Fibroblast of villous mesenchyme (primary cell): ENCODE data around the gene HDAC9. TPM values are rescaled to one million over a fixed set of nuclear protein-coding genes. Genes with fewer than 3 reads are reported as not detected.

Experiments used
- DNase-seq: peaks from one replicate; pipeline ENCODE4 v3.0.0-alpha.2; 2010; ENCODE audit warnings: low read depth
- H3K4me3 ChIP-seq: 2 replicates; pipeline ENCODE4 v1.5.1; 2011; ENCODE audit warnings: low read depth, mild to moderate bottlenecking, low read length
- total RNA-seq: library from RNA; depleted of rRNA; stranded (reverse); fragments of >200 nt; gene quantifications from 2 replicates; pipeline ENCODE4 v1.2.3, GENCODE V29; 2012
- TF ChIP-seq, protein P1 (sequence below): IDR thresholded peaks from 2 replicates; pipeline ENCODE4 v1.5.1; 2012; ENCODE audit warnings: low read depth, mild to moderate bottlenecking, low read length; ENCODE audit not compliant: insufficient read depth

The HDAC9 gene
- total RNA-seq, 1 donor, result 16.8 TPM

DNA sequence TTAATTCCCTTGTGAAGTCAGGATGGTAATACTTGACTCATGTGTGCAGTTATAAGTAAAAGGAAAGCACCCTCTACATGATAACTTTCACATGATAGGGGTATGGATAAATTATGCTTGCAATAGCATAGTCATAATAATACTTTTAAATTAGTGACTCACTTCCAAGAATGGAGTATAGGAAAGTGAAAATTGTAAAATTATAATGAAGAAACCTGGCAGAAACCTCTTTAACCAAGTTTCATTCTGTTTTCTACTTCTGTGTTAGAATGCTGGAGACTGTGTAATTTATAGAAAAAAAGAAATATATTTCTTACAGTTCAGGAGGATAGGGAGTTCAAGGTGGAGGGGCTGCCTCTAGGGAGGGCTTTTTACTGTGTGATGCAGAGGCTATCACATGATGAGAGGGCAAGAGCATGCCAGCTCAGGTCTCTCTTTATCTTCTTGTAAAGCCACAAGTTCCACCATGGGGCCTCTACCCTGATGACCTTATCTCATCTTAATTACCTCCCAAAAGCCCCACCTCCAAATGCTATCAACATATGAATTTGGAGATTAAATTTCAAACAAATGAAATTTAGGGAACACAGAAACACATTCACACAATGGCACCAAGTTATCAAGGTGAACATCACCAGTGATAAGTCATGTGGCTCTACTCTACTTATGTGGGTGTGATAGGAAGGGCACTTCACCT is 43.2 kb downstream of the HDAC9 start:
- H3K4me3 ChIP-seq, result no peak overlapping the region
- TF ChIP-seq, protein P1, sequence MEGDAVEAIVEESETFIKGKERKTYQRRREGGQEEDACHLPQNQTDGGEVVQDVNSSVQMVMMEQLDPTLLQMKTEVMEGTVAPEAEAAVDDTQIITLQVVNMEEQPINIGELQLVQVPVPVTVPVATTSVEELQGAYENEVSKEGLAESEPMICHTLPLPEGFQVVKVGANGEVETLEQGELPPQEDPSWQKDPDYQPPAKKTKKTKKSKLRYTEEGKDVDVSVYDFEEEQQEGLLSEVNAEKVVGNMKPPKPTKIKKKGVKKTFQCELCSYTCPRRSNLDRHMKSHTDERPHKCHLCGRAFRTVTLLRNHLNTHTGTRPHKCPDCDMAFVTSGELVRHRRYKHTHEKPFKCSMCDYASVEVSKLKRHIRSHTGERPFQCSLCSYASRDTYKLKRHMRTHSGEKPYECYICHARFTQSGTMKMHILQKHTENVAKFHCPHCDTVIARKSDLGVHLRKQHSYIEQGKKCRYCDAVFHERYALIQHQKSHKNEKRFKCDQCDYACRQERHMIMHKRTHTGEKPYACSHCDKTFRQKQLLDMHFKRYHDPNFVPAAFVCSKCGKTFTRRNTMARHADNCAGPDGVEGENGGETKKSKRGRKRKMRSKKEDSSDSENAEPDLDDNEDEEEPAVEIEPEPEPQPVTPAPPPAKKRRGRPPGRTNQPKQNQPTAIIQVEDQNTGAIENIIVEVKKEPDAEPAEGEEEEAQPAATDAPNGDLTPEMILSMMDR, result no peak
- DNase-seq, result no peak

DNA sequence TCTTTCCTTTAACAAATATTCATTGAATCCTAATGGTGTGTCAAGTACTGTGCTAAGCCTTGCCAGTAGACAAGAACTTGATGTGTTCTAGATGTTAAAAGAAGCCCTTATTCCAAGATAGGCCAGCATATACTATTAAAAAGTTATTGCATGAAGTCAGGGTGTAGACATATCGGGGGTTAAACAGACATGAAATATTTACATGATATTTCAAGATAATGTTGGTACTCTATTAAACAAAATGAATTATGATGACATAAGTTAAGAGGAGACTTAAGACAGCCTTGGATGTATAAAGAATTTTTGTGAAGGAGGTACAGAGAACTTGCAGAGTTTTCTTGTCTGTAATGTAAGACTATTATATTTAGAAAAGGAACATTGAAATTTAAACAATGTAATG is 44.8 kb downstream of the HDAC9 start:
- DNase-seq, result peak; percentile 42
- TF ChIP-seq, protein P1, result no peak
- H3K4me3 ChIP-seq, result no peak overlapping the region

DNA sequence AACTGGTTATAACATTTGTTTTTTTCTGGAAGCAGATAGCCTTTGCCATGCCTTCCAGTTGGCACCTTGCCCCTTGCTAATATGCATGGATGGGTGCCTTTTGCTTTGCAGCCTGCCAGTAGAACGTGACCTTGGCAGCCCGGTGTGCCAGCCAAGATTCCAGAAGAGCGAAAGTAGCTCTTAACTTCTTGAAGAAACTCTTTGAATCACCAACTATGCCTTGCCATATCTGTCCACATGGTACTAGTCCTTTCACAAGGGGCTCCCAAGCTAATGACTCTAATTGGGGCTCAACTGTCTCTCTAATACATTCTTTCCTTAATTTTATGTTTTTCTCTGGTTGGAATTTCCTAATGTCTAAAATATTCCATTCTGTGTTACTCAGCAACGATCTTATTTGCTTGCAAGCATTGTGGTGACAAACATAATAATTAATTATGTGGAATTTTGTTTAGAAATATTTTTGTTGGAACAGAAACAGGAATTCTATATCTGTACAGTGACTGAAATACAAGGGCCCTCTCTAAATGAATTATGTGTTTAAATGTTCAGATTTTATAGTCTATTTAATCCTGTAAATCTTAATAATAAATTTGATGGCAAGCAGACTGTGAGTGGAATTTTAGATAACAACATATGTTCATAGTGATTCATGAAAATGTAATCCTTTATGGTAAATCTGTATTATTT is 45.8 kb downstream of the HDAC9 start:
- TF ChIP-seq, protein P1, result no peak
- H3K4me3 ChIP-seq, result no peak overlapping the region
- peak; percentile 80 for DNase-seq

DNA sequence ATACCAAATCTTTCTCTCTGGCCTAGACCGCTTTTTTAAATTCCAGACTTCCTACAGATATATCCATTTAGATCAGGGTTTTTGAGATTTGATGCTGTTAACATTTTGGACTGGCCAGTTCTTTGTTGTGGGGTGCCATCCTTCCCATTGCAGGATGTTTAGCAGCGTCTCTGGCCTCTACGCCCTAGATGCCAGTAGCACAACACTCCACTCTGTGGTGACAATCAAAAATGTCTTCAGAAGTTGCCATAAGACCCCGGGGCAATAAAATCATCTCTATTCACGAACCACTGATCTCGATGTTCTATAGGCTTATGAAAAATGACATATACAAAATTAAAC is 46.3 kb downstream of the HDAC9 start:
- TF ChIP-seq, protein P1, result no peak
- DNase-seq, result no peak
- no peak overlapping the region for H3K4me3 ChIP-seq

DNA sequence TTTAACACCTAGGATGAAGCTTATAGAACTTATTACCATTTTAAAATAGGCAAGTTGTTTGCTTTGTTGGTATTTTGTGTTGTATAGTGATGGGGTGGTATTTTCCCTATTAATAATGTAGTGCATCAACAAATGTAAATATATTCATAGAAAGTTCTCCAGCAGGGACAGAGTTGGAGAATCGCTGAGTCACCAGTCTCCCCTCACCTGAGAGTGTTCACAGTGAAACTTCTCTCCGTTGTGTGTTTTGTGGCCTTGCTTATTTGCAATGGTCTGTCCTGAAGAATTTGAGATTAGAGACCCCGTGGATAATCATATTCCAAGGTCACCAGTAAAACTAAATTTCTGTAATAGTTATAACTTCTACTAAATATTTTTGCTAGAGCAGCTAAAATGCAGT is 51.0 kb downstream of the HDAC9 start:
- TF ChIP-seq, protein P1, result no peak
- H3K4me3 ChIP-seq, result no peak overlapping the region

DNA sequence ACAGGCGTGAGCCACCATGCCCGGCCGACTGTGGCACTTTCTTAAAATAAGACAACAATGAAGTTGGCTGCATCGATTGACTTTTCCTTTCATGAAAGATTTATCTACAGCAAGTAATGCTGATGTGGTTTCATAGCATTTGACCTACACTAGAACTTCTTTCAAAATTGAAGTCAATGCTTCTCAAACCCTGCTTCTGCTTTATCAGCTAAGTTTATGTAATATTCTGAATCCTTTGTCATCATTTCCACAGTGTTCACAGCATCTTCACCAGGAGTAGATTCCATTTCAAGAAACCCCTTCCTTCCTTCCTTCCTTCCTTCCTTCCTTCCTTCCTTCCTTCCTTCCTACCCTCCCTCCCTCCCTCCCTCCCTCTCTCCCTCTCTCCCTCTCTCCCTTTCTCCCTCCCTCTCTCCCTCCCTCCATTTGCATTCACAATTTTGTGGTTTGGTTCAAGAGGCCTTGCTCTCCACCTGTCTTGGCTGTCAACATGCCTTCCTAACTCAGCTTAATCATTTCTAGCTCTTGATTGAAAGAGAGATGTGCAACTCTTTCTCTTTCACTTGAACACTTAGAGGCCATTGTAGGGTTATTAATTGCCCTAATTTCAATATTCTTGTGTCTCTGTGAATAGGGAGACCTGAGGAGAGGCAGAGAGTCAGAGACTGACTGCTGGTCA is 52.1 kb downstream of the HDAC9 start:
- DNase-seq, result no peak
- TF ChIP-seq, protein P1, result no peak

More for the DNA sequence above, 51.0 kb downstream of the HDAC9 start:
- no peak for DNase-seq

More for the DNA sequence above, 52.1 kb downstream of the HDAC9 start:
- H3K4me3 ChIP-seq, result no peak overlapping the region
